Pancreas (tissue), 10 donors: Measurements from ENCODE around the gene DNAJA1. TPM values are rescaled to one million over a fixed set of nuclear protein-coding genes. Genes with fewer than 3 reads are reported as not detected.
A peak's percentile ranks its signal among the peaks of the same experiment; 100 is the strongest.

ENCODE experiments used
- ATAC-seq, 4 donors: fragments of 200-7000 bp; cut with Tn5 transposase; one replicate each; pipeline versions ENCODE4 v1.8.0 to v1.9.1; 2020; ENCODE audit warnings: mild to moderate bottlenecking in 4 of 4, moderate library complexity in 4 of 4
- DNase-seq, 6 donors: peaks; one replicate each; pipeline ENCODE4 v3.0.0-alpha.2; 2020
- FAIRE-seq: peaks from 2 replicates; lab custom pipeline; 2012; peaks lifted over from hg19 to GRCh38; lab: Jason Lieb, UNC
- H3K27ac ChIP-seq, 4 donors: fragments of 200-600 bp; sonication (generic); 1 replicate in 3 of 4; 2 replicates in 1 of 4; pipeline versions ENCODE4 v1.5.0 to v1.8.0; 2020
- H3K27me3 ChIP-seq, 4 donors: fragments of 200-600 bp; one replicate each; pipeline ENCODE4 v1.8.0; 2021
- H3K36me3 ChIP-seq, 3 donors: fragments of 200-600 bp; sonication (generic) in 1 of 3; one replicate each; pipeline versions ENCODE4 v1.5.0 to v1.8.0; 2020 to 2021
- H3K4me1 ChIP-seq, 3 donors: fragments of 200-600 bp; one replicate each; pipeline ENCODE4 v1.8.0; 2021
- H3K4me3 ChIP-seq, 4 donors: fragments of 200-600 bp; sonication (generic) in 2 of 4; one replicate each; pipeline versions ENCODE4 v1.5.0 to v1.8.0; 2020 to 2021
- H3K9me3 ChIP-seq, 4 donors: fragments of 200-600 bp; one replicate each; pipeline ENCODE4 v1.8.0; 2021
- CTCF ChIP-seq, 4 donors: fragments of 200-600 bp; sonication (generic) in 3 of 4; IDR thresholded peaks; one replicate each; pipeline versions ENCODE4 v1.5.0 to v1.8.0; 2021; ENCODE audit warnings: antibody characterized with exemption in 4 of 4
- WGBS, 2 donors: extraction: QIAGEN DNeasy Blood & Tissue Kit; methylation state at CpG; one replicate each; pipeline ENCODE4 v1.1.7; 2013; 5-methylcytosine and 5-hydroxymethylcytosine counted together
- intact Hi-C, 3 donors: fragments of 100-400 bp; cut with DNase I; formaldehyde crosslinking; loops; one replicate each; pipeline versions ENCODE4 v1.11.1 to v1.14.2; 2022
- polyA plus RNA-seq, 2 donors: library from polyadenylated mRNA; stranded (reverse); fragments of 200-250 nt; gene quantifications; one replicate each; pipeline ENCODE4 v1.2.3, GENCODE V29; 2013
- total RNA-seq, 6 donors: library from RNA; stranded (reverse); fragmentation: NEBNext Ultra II Directional in 4 of 6; extraction: Animal tissue kit (Norgen Biotek cat#: 25700) in 4 of 6; gene quantifications; one replicate each; pipeline versions ENCODE4 v1.2.1 to v1.2.4, GENCODE V29; 2021 to 2023
- donor health status: healthy with polysubstance abuse.
- donor health status: DM: no; HTN: no; CAD: no; lungs with moderate emphysema.
- donor health status: DM: no; HTN: no; CAD: no.
- donor health status: control.
- donor health status: control.
- donor health status: Bipolar disorder and iron deficiency.
- donor health status: DM: yes; HTN: yes; CAD: no.
- donor health status: DM: no; HTN: no; CAD: no.
- donor health status: DM: no; HTN: no; CAD: no.
- donor health status: DM: yes; HTN: yes; CAD: no.

The DNAJA1 gene
- total and polyA plus RNA-seq, 8 donors: 21.2 to 65.5 (median 34.4) TPM

- Histone ChIP-seq H3K4me1 (peaks cover 4 to 37% (median 19%) of the 10 kb centered on the region in 3 donors), H3K27ac (no peak overlapping the region), H3K4me3 (no peak overlapping the region), H3K36me3 (peaks cover 10 to 66% (median 46%) of the 10 kb centered on the region in 3 donors), H3K9me3 (no peaks in the 10 kb centered on the region), H3K27me3 (no peaks in the 10 kb centered on the region)
- DNase-seq (no peak), ATAC-seq (no peak), FAIRE-seq (no peak)
- WGBS, 2 donors: 60 to 64% methylated on average over 5 of the region's 5 CpGs
- no peak for TF ChIP-seq CTCF (IDR thresholded peaks at IDR 0.05)
- intact Hi-C loops: no loop called here
These were observed 7.8 kb downstream of the DNAJA1 start for GRCh38 chr9:33032865-33033264.

GRCh38 chr9:33040792-33041431, 15.8 kb downstream of the DNAJA1 start:
- H3K27me3 ChIP-seq: no peaks in the 10 kb centered on the region
- no peak for ATAC-seq
- WGBS, 2 donors: 88 to 95% methylated on average over 9 of the region's 9 CpGs
- H3K27ac ChIP-seq: no peak overlapping the region
- H3K9me3 ChIP-seq: no peaks in the 10 kb centered on the region
- H3K4me3 ChIP-seq: no peak overlapping the region
- intact Hi-C loops: no loop called here
- FAIRE-seq: no peak
- peak in 1 of 6 donors; percentile 28 for DNase-seq
- no peak for TF ChIP-seq CTCF (IDR thresholded peaks at IDR 0.05)
- peaks cover 0 to 18% (median 13%) of the 10 kb centered on the region in 3 donors for H3K4me1 ChIP-seq
- peaks cover 11 to 34% (median 32%) of the 10 kb centered on the region in 3 donors for H3K36me3 ChIP-seq

GRCh38 chr9:33041432-33042188, 16.5 kb downstream of the DNAJA1 start:
- peak overlapping the region in 2 of 4 donors; percentile 49 to 53 for H3K27ac ChIP-seq
- H3K4me1 ChIP-seq: peaks cover 0 to 18% (median 13%) of the 10 kb centered on the region in 3 donors
- H3K9me3 ChIP-seq: no peaks in the 10 kb centered on the region
- intact Hi-C loops: no loop called here
- H3K36me3 ChIP-seq: peaks cover 6 to 30% (median 28%) of the 10 kb centered on the region in 3 donors
- H3K4me3 ChIP-seq: no peak overlapping the region
- ATAC-seq (no peak), DNase-seq (no peak), FAIRE-seq (no peak)
- no peak for TF ChIP-seq CTCF (IDR thresholded peaks at IDR 0.05)
- WGBS, 2 donors: 82 to 89% methylated on average over 9 to 10 of the region's 10 CpGs
- no peaks in the 10 kb centered on the region for H3K27me3 ChIP-seq

GRCh38 chr9:33042473-33042872, 17.4 kb downstream of the DNAJA1 start:
- DNase-seq (no peak), ATAC-seq (peak in 3 of 4 donors; percentile 28 to 48 (median 36)), FAIRE-seq (no peak)
- TF ChIP-seq CTCF (IDR thresholded peaks at IDR 0.05): no peak
- peaks cover 5 to 29% (median 22%) of the 10 kb centered on the region in 3 donors for H3K36me3 ChIP-seq
- H3K4me1 ChIP-seq: peaks cover 0 to 18% (median 13%) of the 10 kb centered on the region in 3 donors
- intact Hi-C loops: no loop called here
- no peaks in the 10 kb centered on the region for H3K27me3 ChIP-seq
- no peaks in the 10 kb centered on the region for H3K9me3 ChIP-seq
- H3K4me3 ChIP-seq: no peak overlapping the region
- H3K27ac ChIP-seq: peak overlapping the region in 3 of 4 donors; percentile 53 to 93 (median 64)
- WGBS, 2 donors: 17 to 19% methylated on average over 8 of the region's 8 CpGs
